WTC11 (cell line): ENCODE measurements around the gene METTL21C. TPM values are rescaled to one million over a fixed set of nuclear protein-coding genes. Genes with fewer than 3 reads are reported as not detected.

Source experiments
- ATAC-seq: fragments of 200-7000 bp; cut with Tn5 transposase; 2 replicates; pipeline ENCODE4 v1.10.0; 2021; ENCODE audit warnings: mild to moderate bottlenecking, moderate library complexity
- CTCF ChIA-PET: fragments of 300-600 bp; sonication (Branson Sonifier 250); formaldehyde crosslinking; loops from one replicate; lab custom pipeline; 2021; ENCODE audit warnings: antibody characterized with exemption; lab: Charles Lee
- POLR2A ChIA-PET: fragments of 350-600 bp; sonication (Branson Sonifier 250); formaldehyde crosslinking; loops from one replicate; lab custom pipeline; 2021; ENCODE audit warnings: antibody characterized with exemption; lab: Charles Lee
- DNase-seq: peaks from one replicate; pipeline ENCODE4 v3.0.0; 2021; ENCODE audit warnings: low spot score
- H3K27ac Mint-ChIP-seq: 2 replicates; pipeline ENCODE4 v1.8.0; 2021; ENCODE audit warnings: mixed read lengths
- H3K27me3 Mint-ChIP-seq: 2 replicates; pipeline ENCODE4 v1.8.0; 2021; ENCODE audit warnings: low read depth, mild to moderate bottlenecking, moderate library complexity, mixed read lengths
- H3K36me3 Mint-ChIP-seq: 2 replicates; pipeline ENCODE4 v1.8.0; 2021; ENCODE audit warnings: mixed read lengths
- H3K4me1 Mint-ChIP-seq: 2 replicates; pipeline ENCODE4 v1.8.0; 2022; ENCODE audit warnings: mixed read lengths
- H3K4me3 Mint-ChIP-seq: 2 replicates; pipeline ENCODE4 v1.8.0; 2021; ENCODE audit warnings: mild to moderate bottlenecking, moderate library complexity, mixed read lengths
- H3K9me3 Mint-ChIP-seq: 2 replicates; pipeline ENCODE4 v1.8.0; 2021; ENCODE audit warnings: mixed read lengths
- ATF3 ChIP-seq: sonication (generic); formaldehyde crosslinking; conservative IDR thresholded peaks from 2 replicates; pipeline ENCODE4 v1.8.1; 2022; ENCODE audit warnings: mild to moderate bottlenecking, missing genetic modification reagents
- E2F5 ChIP-seq: sonication (generic); formaldehyde crosslinking; IDR thresholded peaks from 2 replicates; pipeline ENCODE4 v1.8.1; 2022; ENCODE audit warnings: mild to moderate bottlenecking, moderate library complexity, missing genetic modification reagents
- GABPB1 ChIP-seq: sonication (generic); formaldehyde crosslinking; IDR thresholded peaks from 2 replicates; pipeline ENCODE4 v1.8.1; 2023; ENCODE audit warnings: mild to moderate bottlenecking, missing genetic modification reagents
- OVOL2 ChIP-seq: fragments of 250-450 bp; sonication (Bioruptor Pico); IDR thresholded peaks from 2 replicates; pipeline ENCODE4 v1.9.0; 2021; ENCODE audit warnings: mild to moderate bottlenecking, borderline replicate concordance
- PREB ChIP-seq: sonication (generic); formaldehyde crosslinking; IDR thresholded peaks from 2 replicates; pipeline ENCODE4 v1.8.1; 2022; ENCODE audit warnings: mild to moderate bottlenecking, missing genetic modification reagents, moderate library complexity, borderline replicate concordance
- STAT6 ChIP-seq: sonication (generic); formaldehyde crosslinking; conservative IDR thresholded peaks from 2 replicates; pipeline ENCODE4 v1.8.1; 2023; ENCODE audit warnings: mild to moderate bottlenecking, low read depth, missing genetic modification reagents, moderate library complexity
- USF2 ChIP-seq: sonication (generic); formaldehyde crosslinking; IDR thresholded peaks from 2 replicates; pipeline ENCODE4 v1.8.1; 2023; ENCODE audit warnings: mild to moderate bottlenecking, missing genetic modification reagents, moderate library complexity
- ZNF121 ChIP-seq: sonication (generic); formaldehyde crosslinking; IDR thresholded peaks from 2 replicates; pipeline ENCODE4 v1.8.0; 2023; ENCODE audit warnings: missing genetic modification reagents
- ZNF281 ChIP-seq: sonication (generic); formaldehyde crosslinking; IDR thresholded peaks from 2 replicates; pipeline ENCODE4 v1.8.0; 2023; ENCODE audit warnings: mild to moderate bottlenecking, missing genetic modification reagents
- ZNF532 ChIP-seq: fragments of 250-450 bp; sonication (Bioruptor Pico); IDR thresholded peaks from 2 replicates; pipeline ENCODE4 v1.9.0; 2021; ENCODE audit warnings: mild to moderate bottlenecking, borderline replicate concordance
- total RNA-seq: library from RNA; stranded (reverse); gene quantifications from 3 replicates; pipeline ENCODE4 v1.2.3, GENCODE V29; 2021

METTL21C gene
- total RNA-seq, 1 experiment from 2014 or later, result not detected

- no peak for TF ChIP-seq OVOL2 (CRISPR knock-in tag)
- no peak for TF ChIP-seq ZNF532 (CRISPR knock-in tag)
- no peak for TF ChIP-seq E2F5 (CRISPR knock-in tag)
- TF ChIP-seq ATF3 (CRISPR knock-in tag), result no peak
- no peak for TF ChIP-seq ZNF281 (CRISPR knock-in tag)
- no peak for TF ChIP-seq PREB
- no peak for TF ChIP-seq STAT6
- TF ChIP-seq ZNF121 (CRISPR knock-in tag), result no peak
- TF ChIP-seq, all 79 proteins: peak for 0
Observed at GRCh38 chr13:102703726-102704035, 8.8 kb upstream of the METTL21C start (continued).

- ATAC-seq, result no peak
- no peak for DNase-seq
- H3K27me3 Mint-ChIP-seq, result no peaks in the 10 kb centered on the region
- no peak for TF ChIP-seq USF2 (CRISPR knock-in tag)
- no peak for TF ChIP-seq GABPB1 (CRISPR knock-in tag)
- no peak overlapping the region for H3K27ac Mint-ChIP-seq
- ChIA-PET POLR2A (no interaction called here), CTCF (no interaction called here)
- H3K4me1 Mint-ChIP-seq, result peaks cover 11% of the 10 kb centered on the region
- H3K9me3 Mint-ChIP-seq, result peaks cover 11% of the 10 kb centered on the region
- peaks cover 3% of the 10 kb centered on the region; the same call in 1 of the 2 replicates for H3K36me3 Mint-ChIP-seq
- no peak overlapping the region for H3K4me3 Mint-ChIP-seq
Observed at GRCh38 chr13:102702965-102703725, 8.3 kb upstream of the METTL21C start.
